Measurements from ENCODE around the gene YPEL5.

Gene YPEL5

GRCh38 chr2:30194421-30194820 lies 47.6 kb downstream of the YPEL5 start:
- FAIRE-seq: no peak
- TF ChIP-seq POLR2A (IDR thresholded peaks at IDR 0.05; ENCODE audit: low read depth, low read length) (no peak), POLR2AphosphoS5 (IDR thresholded peaks at IDR 0.05; ENCODE audit: low read depth, low read length) (no peak), TAF1 (IDR thresholded peaks at IDR 0.05; ENCODE audit: borderline replicate concordance, low read depth, low read length) (no peak)
- no peak for DNase-seq (ENCODE audit: insufficient read length)

- TF ChIP-seq POLR2A (IDR thresholded peaks at IDR 0.05; ENCODE audit: low read depth, low read length) (no peak), TAF1 (IDR thresholded peaks at IDR 0.05; ENCODE audit: borderline replicate concordance, low read depth, low read length) (no peak), POLR2AphosphoS5 (IDR thresholded peaks at IDR 0.05; ENCODE audit: low read depth, low read length) (no peak)
- no peak for FAIRE-seq
Measured at GRCh38 chr2:30195016-30195415, 48.2 kb downstream of the YPEL5 start.

GRCh38 chr2:30197570-30198192 lies 50.9 kb downstream of the YPEL5 start:
- no peak for FAIRE-seq
- no peak for TF ChIP-seq POLR2AphosphoS5 (IDR thresholded peaks at IDR 0.05; ENCODE audit: low read depth, low read length)
- no peak for TF ChIP-seq POLR2A (IDR thresholded peaks at IDR 0.05; ENCODE audit: low read depth, low read length)
- TF ChIP-seq TAF1 (IDR thresholded peaks at IDR 0.05; ENCODE audit: borderline replicate concordance, low read depth, low read length): no peak
- no peak for DNase-seq (ENCODE audit: insufficient read length)

More at GRCh38 chr2:30195016-30195415, 48.2 kb downstream of the YPEL5 start:
- DNase-seq (ENCODE audit: insufficient read length): no peak

GRCh38 chr2:30201990-30202389 lies 55.2 kb downstream of the YPEL5 start:
- no peak for TF ChIP-seq TAF1 (IDR thresholded peaks at IDR 0.05; ENCODE audit: borderline replicate concordance, low read depth, low read length)
- TF ChIP-seq POLR2AphosphoS5 (IDR thresholded peaks at IDR 0.05; ENCODE audit: low read depth, low read length): no peak
- no peak for TF ChIP-seq POLR2A (IDR thresholded peaks at IDR 0.05; ENCODE audit: low read depth, low read length)
- FAIRE-seq (no peak), DNase-seq (ENCODE audit: insufficient read length) (no peak)

GRCh38 chr2:30203156-30203555 lies 56.3 kb downstream of the YPEL5 start:
- FAIRE-seq: no peak
- no peak for DNase-seq (ENCODE audit: insufficient read length)
- no peak for TF ChIP-seq POLR2AphosphoS5 (IDR thresholded peaks at IDR 0.05; ENCODE audit: low read depth, low read length)
- TF ChIP-seq POLR2A (IDR thresholded peaks at IDR 0.05; ENCODE audit: low read depth, low read length): no peak
- no peak for TF ChIP-seq TAF1 (IDR thresholded peaks at IDR 0.05; ENCODE audit: borderline replicate concordance, low read depth, low read length)

GRCh38 chr2:30204281-30204680 lies 57.5 kb downstream of the YPEL5 start:
- TF ChIP-seq TAF1 (IDR thresholded peaks at IDR 0.05; ENCODE audit: borderline replicate concordance, low read depth, low read length): no peak
- no peak for TF ChIP-seq POLR2AphosphoS5 (IDR thresholded peaks at IDR 0.05; ENCODE audit: low read depth, low read length)
- no peak for TF ChIP-seq POLR2A (IDR thresholded peaks at IDR 0.05; ENCODE audit: low read depth, low read length)
- FAIRE-seq: no peak
- no peak for DNase-seq (ENCODE audit: insufficient read length)

GRCh38 chr2:30205456-30205855 lies 58.6 kb downstream of the YPEL5 start:
- FAIRE-seq (no peak), DNase-seq (ENCODE audit: insufficient read length) (no peak)
- no peak for TF ChIP-seq POLR2A (IDR thresholded peaks at IDR 0.05; ENCODE audit: low read depth, low read length)
- no peak for TF ChIP-seq TAF1 (IDR thresholded peaks at IDR 0.05; ENCODE audit: borderline replicate concordance, low read depth, low read length)
- TF ChIP-seq POLR2AphosphoS5 (IDR thresholded peaks at IDR 0.05; ENCODE audit: low read depth, low read length): no peak

- FAIRE-seq (no peak), DNase-seq (ENCODE audit: insufficient read length) (no peak)
- no peak for TF ChIP-seq POLR2A (IDR thresholded peaks at IDR 0.05; ENCODE audit: low read depth, low read length)
- TF ChIP-seq POLR2AphosphoS5 (IDR thresholded peaks at IDR 0.05; ENCODE audit: low read depth, low read length): no peak
- TF ChIP-seq TAF1 (IDR thresholded peaks at IDR 0.05; ENCODE audit: borderline replicate concordance, low read depth, low read length): no peak
Measured at GRCh38 chr2:30206461-30207430, 59.9 kb downstream of the YPEL5 start.

- no peak for DNase-seq (ENCODE audit: insufficient read length)
- TF ChIP-seq POLR2A (IDR thresholded peaks at IDR 0.05; ENCODE audit: low read depth, low read length) (no peak), TAF1 (IDR thresholded peaks at IDR 0.05; ENCODE audit: borderline replicate concordance, low read depth, low read length) (no peak)
- peak; percentile 80 for FAIRE-seq
Measured at GRCh38 chr2:30208453-30208852, 61.6 kb downstream of the YPEL5 start.

- FAIRE-seq: no peak
- TF ChIP-seq POLR2AphosphoS5 (IDR thresholded peaks at IDR 0.05; ENCODE audit: low read depth, low read length) (no peak), POLR2A (IDR thresholded peaks at IDR 0.05; ENCODE audit: low read depth, low read length) (no peak), TAF1 (IDR thresholded peaks at IDR 0.05; ENCODE audit: borderline replicate concordance, low read depth, low read length) (no peak)
Measured at GRCh38 chr2:30209227-30209626, 62.4 kb downstream of the YPEL5 start.

More at GRCh38 chr2:30209227-30209626, 62.4 kb downstream of the YPEL5 start:
- DNase-seq (ENCODE audit: insufficient read length): no peak
